ENCODE results near the gene LBX2. TPM values are rescaled to one million over a fixed set of nuclear protein-coding genes. Genes with fewer than 3 reads are reported as not detected.

Gene LBX2
- total and polyA plus RNA-seq, 10 of the 15 experiments (the other 5 are each of a cell fraction or from before 2014, with no cell fraction given), result 0.08 to 4.0 (median 0.27) TPM

DNA sequence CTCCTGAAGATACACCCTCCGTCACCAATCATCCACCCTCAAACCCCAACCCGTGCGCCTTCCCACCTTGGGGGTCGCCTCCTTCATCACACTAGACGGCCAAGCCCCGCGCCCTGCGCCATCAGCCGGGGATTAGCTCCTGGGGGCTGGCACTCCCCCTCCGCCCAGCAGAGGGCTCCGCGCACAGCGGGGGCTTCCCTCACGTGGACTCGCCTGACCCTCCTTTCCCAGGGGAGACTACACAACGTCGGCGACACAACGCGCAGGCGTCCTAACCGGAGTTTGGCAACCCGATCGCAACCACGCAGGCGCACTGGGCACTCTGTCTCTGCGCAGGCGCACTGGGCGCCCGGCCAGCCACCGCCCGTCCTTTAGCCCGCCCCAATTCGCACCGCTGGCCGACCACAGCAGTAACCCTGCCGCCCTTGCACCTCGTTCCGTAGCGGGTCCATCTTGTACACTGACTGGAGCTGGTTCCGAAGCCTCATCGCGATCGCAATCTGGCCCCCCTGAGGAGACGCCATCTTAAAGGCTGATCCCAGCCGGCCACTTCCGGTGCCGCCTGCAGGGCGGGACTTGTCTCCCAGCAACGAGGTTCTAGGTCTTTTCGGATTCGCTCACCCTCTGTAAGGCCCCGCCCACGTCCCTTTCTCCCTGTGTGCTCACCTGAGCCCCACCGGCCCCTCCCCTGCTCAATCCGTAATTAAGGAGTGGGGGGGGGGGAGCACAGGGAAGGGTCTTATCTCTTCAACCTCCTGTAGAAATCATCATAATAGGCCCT is 7.9 kb upstream of the LBX2 start, which contains the start of gene PCGF1 (continued):
- TF ChIP-seq, protein P1, sequence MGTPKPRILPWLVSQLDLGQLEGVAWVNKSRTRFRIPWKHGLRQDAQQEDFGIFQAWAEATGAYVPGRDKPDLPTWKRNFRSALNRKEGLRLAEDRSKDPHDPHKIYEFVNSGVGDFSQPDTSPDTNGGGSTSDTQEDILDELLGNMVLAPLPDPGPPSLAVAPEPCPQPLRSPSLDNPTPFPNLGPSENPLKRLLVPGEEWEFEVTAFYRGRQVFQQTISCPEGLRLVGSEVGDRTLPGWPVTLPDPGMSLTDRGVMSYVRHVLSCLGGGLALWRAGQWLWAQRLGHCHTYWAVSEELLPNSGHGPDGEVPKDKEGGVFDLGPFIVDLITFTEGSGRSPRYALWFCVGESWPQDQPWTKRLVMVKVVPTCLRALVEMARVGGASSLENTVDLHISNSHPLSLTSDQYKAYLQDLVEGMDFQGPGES (IDR thresholded peaks at IDR 0.05), result peak; percentile 23; the same call in 1 of the 2 replicates
- TF ChIP-seq CHD2 (IDR thresholded peaks at IDR 0.05; ENCODE audit: borderline replicate concordance, low read depth, low read length), result no peak
- TF ChIP-seq POLR2AphosphoS2 (IDR thresholded peaks at IDR 0.05; ENCODE audit: low read depth, low read length), result 0 out of 2 replicates have a peak, but pooled peaks have one; percentile 52
- no peak for TF ChIP-seq TARDBP (IDR thresholded peaks at IDR 0.05; ENCODE audit: borderline replicate concordance)
- TF ChIP-seq ATF7 (IDR thresholded peaks at IDR 0.05; ENCODE audit: low read depth), result 0 out of 2 replicates have a peak, but pooled peaks have one; percentile 36
- peak; percentile 45; the same call in 1 of the 2 replicates for TF ChIP-seq HCFC1 (IDR thresholded peaks at IDR 0.05; ENCODE audit: low read length)
- no peak for TF ChIP-seq ZNF622 (IDR thresholded peaks at IDR 0.05)
- peak in 1 of 2 experiments; percentile 44; a peak in 1 of 3 replicates for TF ChIP-seq EGR1 (IDR thresholded peaks at IDR 0.05; ENCODE audit: borderline replicate concordance in 1 of 2, low read depth in 2 of 2, low read length in 2 of 2)
- TF ChIP-seq ZNF24 (IDR thresholded peaks at IDR 0.05), result no peak
- no peak for TF ChIP-seq ETV6 (conservative IDR thresholded peaks at IDR 0.05 in 1 of 2, IDR thresholded peaks at IDR 0.05 in 1 of 2; ENCODE audit: borderline replicate concordance in 1 of 2, low read depth in 1 of 2)
- TF ChIP-seq, protein P2, sequence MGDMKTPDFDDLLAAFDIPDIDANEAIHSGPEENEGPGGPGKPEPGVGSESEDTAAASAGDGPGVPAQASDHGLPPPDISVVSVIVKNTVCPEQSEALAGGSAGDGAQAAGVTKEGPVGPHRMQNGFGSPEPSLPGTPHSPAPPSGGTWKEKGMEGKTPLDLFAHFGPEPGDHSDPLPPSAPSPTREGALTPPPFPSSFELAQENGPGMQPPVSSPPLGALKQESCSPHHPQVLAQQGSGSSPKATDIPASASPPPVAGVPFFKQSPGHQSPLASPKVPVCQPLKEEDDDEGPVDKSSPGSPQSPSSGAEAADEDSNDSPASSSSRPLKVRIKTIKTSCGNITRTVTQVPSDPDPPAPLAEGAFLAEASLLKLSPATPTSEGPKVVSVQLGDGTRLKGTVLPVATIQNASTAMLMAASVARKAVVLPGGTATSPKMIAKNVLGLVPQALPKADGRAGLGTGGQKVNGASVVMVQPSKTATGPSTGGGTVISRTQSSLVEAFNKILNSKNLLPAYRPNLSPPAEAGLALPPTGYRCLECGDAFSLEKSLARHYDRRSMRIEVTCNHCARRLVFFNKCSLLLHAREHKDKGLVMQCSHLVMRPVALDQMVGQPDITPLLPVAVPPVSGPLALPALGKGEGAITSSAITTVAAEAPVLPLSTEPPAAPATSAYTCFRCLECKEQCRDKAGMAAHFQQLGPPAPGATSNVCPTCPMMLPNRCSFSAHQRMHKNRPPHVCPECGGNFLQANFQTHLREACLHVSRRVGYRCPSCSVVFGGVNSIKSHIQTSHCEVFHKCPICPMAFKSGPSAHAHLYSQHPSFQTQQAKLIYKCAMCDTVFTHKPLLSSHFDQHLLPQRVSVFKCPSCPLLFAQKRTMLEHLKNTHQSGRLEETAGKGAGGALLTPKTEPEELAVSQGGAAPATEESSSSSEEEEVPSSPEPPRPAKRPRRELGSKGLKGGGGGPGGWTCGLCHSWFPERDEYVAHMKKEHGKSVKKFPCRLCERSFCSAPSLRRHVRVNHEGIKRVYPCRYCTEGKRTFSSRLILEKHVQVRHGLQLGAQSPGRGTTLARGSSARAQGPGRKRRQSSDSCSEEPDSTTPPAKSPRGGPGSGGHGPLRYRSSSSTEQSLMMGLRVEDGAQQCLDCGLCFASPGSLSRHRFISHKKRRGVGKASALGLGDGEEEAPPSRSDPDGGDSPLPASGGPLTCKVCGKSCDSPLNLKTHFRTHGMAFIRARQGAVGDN (IDR thresholded peaks at IDR 0.05), result peak; percentile 66
- 0 out of 4 replicates have a peak, but pooled peaks of 1 of the 2 experiments have one; percentile 26 for TF ChIP-seq SRF (IDR thresholded peaks at IDR 0.05; ENCODE audit: low read depth in 2 of 2, low read length in 2 of 2)
- TF ChIP-seq, protein P3, sequence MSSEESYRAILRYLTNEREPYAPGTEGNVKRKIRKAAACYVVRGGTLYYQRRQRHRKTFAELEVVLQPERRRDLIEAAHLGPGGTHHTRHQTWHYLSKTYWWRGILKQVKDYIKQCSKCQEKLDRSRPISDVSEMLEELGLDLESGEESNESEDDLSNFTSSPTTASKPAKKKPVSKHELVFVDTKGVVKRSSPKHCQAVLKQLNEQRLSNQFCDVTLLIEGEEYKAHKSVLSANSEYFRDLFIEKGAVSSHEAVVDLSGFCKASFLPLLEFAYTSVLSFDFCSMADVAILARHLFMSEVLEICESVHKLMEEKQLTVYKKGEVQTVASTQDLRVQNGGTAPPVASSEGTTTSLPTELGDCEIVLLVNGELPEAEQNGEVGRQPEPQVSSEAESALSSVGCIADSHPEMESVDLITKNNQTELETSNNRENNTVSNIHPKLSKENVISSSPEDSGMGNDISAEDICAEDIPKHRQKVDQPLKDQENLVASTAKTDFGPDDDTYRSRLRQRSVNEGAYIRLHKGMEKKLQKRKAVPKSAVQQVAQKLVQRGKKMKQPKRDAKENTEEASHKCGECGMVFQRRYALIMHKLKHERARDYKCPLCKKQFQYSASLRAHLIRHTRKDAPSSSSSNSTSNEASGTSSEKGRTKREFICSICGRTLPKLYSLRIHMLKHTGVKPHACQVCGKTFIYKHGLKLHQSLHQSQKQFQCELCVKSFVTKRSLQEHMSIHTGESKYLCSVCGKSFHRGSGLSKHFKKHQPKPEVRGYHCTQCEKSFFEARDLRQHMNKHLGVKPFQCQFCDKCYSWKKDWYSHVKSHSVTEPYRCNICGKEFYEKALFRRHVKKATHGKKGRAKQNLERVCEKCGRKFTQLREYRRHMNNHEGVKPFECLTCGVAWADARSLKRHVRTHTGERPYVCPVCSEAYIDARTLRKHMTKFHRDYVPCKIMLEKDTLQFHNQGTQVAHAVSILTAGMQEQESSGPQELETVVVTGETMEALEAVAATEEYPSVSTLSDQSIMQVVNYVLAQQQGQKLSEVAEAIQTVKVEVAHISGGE (CRISPR knock-in tag; IDR thresholded peaks at IDR 0.05), result no peak
- no peak for TF ChIP-seq SIN3A (IDR thresholded peaks at IDR 0.05; ENCODE audit: low read depth, low read length)
- TF ChIP-seq, protein P4, sequence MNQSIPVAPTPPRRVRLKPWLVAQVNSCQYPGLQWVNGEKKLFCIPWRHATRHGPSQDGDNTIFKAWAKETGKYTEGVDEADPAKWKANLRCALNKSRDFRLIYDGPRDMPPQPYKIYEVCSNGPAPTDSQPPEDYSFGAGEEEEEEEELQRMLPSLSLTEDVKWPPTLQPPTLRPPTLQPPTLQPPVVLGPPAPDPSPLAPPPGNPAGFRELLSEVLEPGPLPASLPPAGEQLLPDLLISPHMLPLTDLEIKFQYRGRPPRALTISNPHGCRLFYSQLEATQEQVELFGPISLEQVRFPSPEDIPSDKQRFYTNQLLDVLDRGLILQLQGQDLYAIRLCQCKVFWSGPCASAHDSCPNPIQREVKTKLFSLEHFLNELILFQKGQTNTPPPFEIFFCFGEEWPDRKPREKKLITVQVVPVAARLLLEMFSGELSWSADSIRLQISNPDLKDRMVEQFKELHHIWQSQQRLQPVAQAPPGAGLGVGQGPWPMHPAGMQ (IDR thresholded peaks at IDR 0.05; ENCODE audit: borderline replicate concordance), result no peak
- peak; percentile 91 for TF ChIP-seq POLR2AphosphoS5 (IDR thresholded peaks at IDR 0.05; ENCODE audit: low read length)
- TF ChIP-seq IKZF2 (IDR thresholded peaks at IDR 0.05), result no peak
- TF ChIP-seq ZBED1 (IDR thresholded peaks at IDR 0.05; ENCODE audit: borderline replicate concordance), result peak; percentile 83; the same call in 1 of the 2 replicates
